Muscle of leg (tissue), 11 donors: ENCODE measurements around the gene SPATA17. TPM values are rescaled to one million over a fixed set of nuclear protein-coding genes. Genes with fewer than 3 reads are reported as not detected.

Experiments
- DNase-seq: peaks from one replicate; pipeline ENCODE4 v3.0.0; 2013
- H3K27ac ChIP-seq: one replicate; pipeline ENCODE4 v1.5.1; 2013; ENCODE audit warnings: mild to moderate bottlenecking, low read length, control low read depth
- H3K27me3 ChIP-seq: one replicate; pipeline ENCODE4 v1.6.1; 2013; ENCODE audit warnings: low read length; ENCODE audit not compliant: control insufficient read depth, insufficient read depth
- H3K36me3 ChIP-seq: one replicate; pipeline ENCODE4 v1.6.1; 2013; ENCODE audit warnings: low read length; ENCODE audit not compliant: control insufficient read depth, insufficient read depth
- H3K4me1 ChIP-seq: one replicate; pipeline ENCODE4 v1.6.1; 2013; ENCODE audit warnings: low read length; ENCODE audit not compliant: control insufficient read depth, insufficient read depth
- H3K4me3 ChIP-seq: one replicate; pipeline ENCODE4 v1.5.1; 2013; ENCODE audit warnings: low read length, control low read depth
- H3K9me3 ChIP-seq: replicated peaks from 2 replicates; pipeline ENCODE4 v1.6.1; 2013; ENCODE audit warnings: low read depth, low read length; ENCODE audit not compliant: control insufficient read depth
- WGBS: methylation state at CpG from one replicate; pipeline ENCODE4 v1.1.5; 2013; ENCODE audit warnings: missing lambda C conversion rate; ENCODE audit not compliant: insufficient coverage; 5-methylcytosine and 5-hydroxymethylcytosine counted together
- polyA plus RNA-seq, 8 donors: library from polyadenylated mRNA; unstranded; fragments of 120-200 nt; gene quantifications; one replicate each; pipeline versions ENCODE4 v1.2.1 to v1.2.3, GENCODE V29; 2013; ENCODE audit warnings: inconsistent platforms in 1 of 8, low replicate concordance in 1 of 8; ENCODE audit not compliant: insufficient read length in 8 of 8, insufficient read depth in 1 of 8
- total RNA-seq: library from RNA; stranded (reverse); fragments of 120-200 nt; gene quantifications from one replicate; pipeline ENCODE4 v1.2.4, GENCODE V29; 2013

The SPATA17 gene
- total and polyA plus RNA-seq, 9 donors: 2.3 to 4.3 (median 3.4) TPM

GRCh38 chr1:217876401-217876800, 245.3 kb downstream of the SPATA17 start:
- H3K27me3 ChIP-seq: no peaks in the 10 kb centered on the region
- no peak overlapping the region for H3K4me3 ChIP-seq
- no CpG with 5 or more reads among the region's 1 CpG for WGBS
- DNase-seq: peak; percentile 62
- H3K4me1 ChIP-seq: no peaks in the 10 kb centered on the region
- no peaks in the 10 kb centered on the region for H3K36me3 ChIP-seq
- H3K9me3 ChIP-seq: no peaks in the 10 kb centered on the region
- H3K27ac ChIP-seq: no peak overlapping the region

DNA sequence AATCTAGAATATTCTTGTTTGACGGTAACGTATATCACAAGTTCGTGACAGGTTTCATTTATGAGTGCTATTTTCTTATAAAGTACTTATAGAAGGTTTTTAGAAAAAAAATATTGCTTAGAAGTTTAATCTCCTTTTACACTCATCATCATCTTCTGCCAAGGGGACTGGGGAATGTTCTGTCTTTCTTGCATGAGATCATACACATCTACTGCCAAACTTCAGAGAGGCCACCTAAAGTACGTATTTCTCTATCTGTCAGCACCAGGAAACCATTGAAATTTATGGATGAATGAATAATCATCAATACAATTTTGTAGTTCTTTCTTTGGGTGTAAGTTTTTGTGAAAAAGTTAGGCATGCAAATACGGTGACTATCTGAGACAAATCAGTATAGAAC, 245.8 kb downstream of the SPATA17 start:
- Histone ChIP-seq H3K4me3 (no peak overlapping the region), H3K4me1 (no peaks in the 10 kb centered on the region), H3K9me3 (no peaks in the 10 kb centered on the region), H3K36me3 (no peaks in the 10 kb centered on the region), H3K27ac (no peak overlapping the region), H3K27me3 (no peaks in the 10 kb centered on the region)
- WGBS: no CpG with 5 or more reads among the region's 5 CpGs
- peak; percentile 78 for DNase-seq

- Histone ChIP-seq H3K4me1 (no peaks in the 10 kb centered on the region), H3K27ac (no peak overlapping the region), H3K9me3 (peaks cover 2% of the 10 kb centered on the region), H3K36me3 (no peaks in the 10 kb centered on the region), H3K4me3 (no peak overlapping the region), H3K27me3 (no peaks in the 10 kb centered on the region)
- peak; percentile 83 for DNase-seq
These were observed 250.0 kb downstream of the SPATA17 start for GRCh38 chr1:217881131-217881543.

- peak; percentile 33 for DNase-seq
These were observed 250.6 kb downstream of the SPATA17 start for GRCh38 chr1:217881607-217882332.

GRCh38 chr1:217885181-217885580, 254.0 kb downstream of the SPATA17 start:
- WGBS: 86% methylated on average over 1 of the region's 3 CpGs
- H3K4me3 ChIP-seq: no peak overlapping the region
- H3K4me1 ChIP-seq: no peaks in the 10 kb centered on the region
- DNase-seq: no peak
- no peak overlapping the region for H3K27ac ChIP-seq
- H3K9me3 ChIP-seq: peaks cover 2% of the 10 kb centered on the region
- no peaks in the 10 kb centered on the region for H3K36me3 ChIP-seq
- H3K27me3 ChIP-seq: no peaks in the 10 kb centered on the region

More at GRCh38 chr1:217881607-217882332, 250.6 kb downstream of the SPATA17 start:
- no peaks in the 10 kb centered on the region for H3K27me3 ChIP-seq
- WGBS: 67% methylated on average over 1 of the region's 5 CpGs
- H3K4me1 ChIP-seq: no peaks in the 10 kb centered on the region
- H3K27ac ChIP-seq: no peak overlapping the region
- no peak overlapping the region for H3K4me3 ChIP-seq
- H3K36me3 ChIP-seq: no peaks in the 10 kb centered on the region
- peaks cover 2% of the 10 kb centered on the region for H3K9me3 ChIP-seq

GRCh38 chr1:217888328-217888727, 257.2 kb downstream of the SPATA17 start:
- no peak overlapping the region for H3K27ac ChIP-seq
- no peak overlapping the region for H3K4me3 ChIP-seq
- DNase-seq: no peak
- H3K9me3 ChIP-seq: peaks cover 2% of the 10 kb centered on the region
- H3K36me3 ChIP-seq: no peaks in the 10 kb centered on the region
- no peaks in the 10 kb centered on the region for H3K4me1 ChIP-seq
- no peaks in the 10 kb centered on the region for H3K27me3 ChIP-seq
- no CpG with 5 or more reads among the region's 2 CpGs for WGBS

GRCh38 chr1:217889401-217889800, 258.3 kb downstream of the SPATA17 start:
- H3K4me3 ChIP-seq: no peak overlapping the region
- DNase-seq: no peak
- H3K27ac ChIP-seq: no peak overlapping the region
- no peaks in the 10 kb centered on the region for H3K36me3 ChIP-seq
- H3K9me3 ChIP-seq: no peaks in the 10 kb centered on the region
- WGBS: 33% methylated on average over 3 of the region's 10 CpGs
- H3K27me3 ChIP-seq: no peaks in the 10 kb centered on the region
- no peaks in the 10 kb centered on the region for H3K4me1 ChIP-seq

GRCh38 chr1:217891966-217892365, 260.8 kb downstream of the SPATA17 start:
- H3K4me1 ChIP-seq: peaks cover 4% of the 10 kb centered on the region
- no peak overlapping the region for H3K27ac ChIP-seq
- H3K9me3 ChIP-seq: no peaks in the 10 kb centered on the region
- no peaks in the 10 kb centered on the region for H3K36me3 ChIP-seq
- WGBS: no CpG with 5 or more reads among the region's 2 CpGs
- H3K4me3 ChIP-seq: no peak overlapping the region
- DNase-seq: no peak
- H3K27me3 ChIP-seq: no peaks in the 10 kb centered on the region

GRCh38 chr1:217892750-217893149, 261.6 kb downstream of the SPATA17 start:
- no CpG with 5 or more reads among the region's 3 CpGs for WGBS
- Histone ChIP-seq H3K27me3 (no peaks in the 10 kb centered on the region), H3K27ac (no peak overlapping the region), H3K36me3 (no peaks in the 10 kb centered on the region), H3K4me3 (no peak overlapping the region), H3K4me1 (peaks cover 6% of the 10 kb centered on the region), H3K9me3 (no peaks in the 10 kb centered on the region)
- DNase-seq: no peak

GRCh38 chr1:217895841-217896240, 264.7 kb downstream of the SPATA17 start:
- no CpG with 5 or more reads among the region's 6 CpGs for WGBS
- H3K9me3 ChIP-seq: no peaks in the 10 kb centered on the region
- H3K27ac ChIP-seq: no peak overlapping the region
- no peak overlapping the region for H3K4me3 ChIP-seq
- peak; percentile 23 for DNase-seq
- peaks cover 6% of the 10 kb centered on the region for H3K4me1 ChIP-seq
- no peaks in the 10 kb centered on the region for H3K27me3 ChIP-seq
- H3K36me3 ChIP-seq: no peaks in the 10 kb centered on the region

DNA sequence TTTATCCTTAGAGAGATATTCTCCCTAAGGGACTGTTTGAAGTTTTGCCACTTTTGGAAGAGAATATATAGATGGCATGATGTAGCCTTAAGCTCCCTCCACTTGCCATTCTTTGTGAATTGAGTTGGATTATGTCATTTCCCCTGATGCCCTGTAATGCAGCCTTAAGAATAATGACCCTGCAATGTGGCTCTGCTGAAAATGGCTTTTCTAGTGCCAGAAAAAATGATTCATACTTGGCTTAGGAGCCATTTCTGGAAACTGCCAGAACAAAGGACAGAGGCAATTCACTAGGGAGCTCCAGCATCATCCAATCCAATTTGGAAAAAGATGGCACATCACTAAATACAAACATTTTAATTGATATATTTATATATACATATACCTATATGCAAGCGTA, 265.3 kb downstream of the SPATA17 start:
- WGBS: no CpG with 5 or more reads among the region's 1 CpG
- Histone ChIP-seq H3K4me3 (no peak overlapping the region), H3K27me3 (no peaks in the 10 kb centered on the region), H3K36me3 (no peaks in the 10 kb centered on the region), H3K27ac (no peak overlapping the region), H3K4me1 (peaks cover 6% of the 10 kb centered on the region), H3K9me3 (no peaks in the 10 kb centered on the region)
- DNase-seq: peak; percentile 83
